Loucy (cell line): ENCODE results near the gene MRPS10.

Source experiments
- EZH2phosphoT487 ChIP-seq: fragments of 200-600 bp; IDR thresholded peaks from 2 replicates; pipeline ENCODE4 v1.6.1; 2018; ENCODE audit warnings: antibody characterized with exemption, mild to moderate bottlenecking, moderate library complexity, borderline replicate concordance
- TF ChIP-seq, protein P1 (sequence below): fragments of 200-600 bp; sonication (generic); conservative IDR thresholded peaks from 2 replicates; pipeline ENCODE4 v1.5.1; 2014; ENCODE audit warnings: mild to moderate bottlenecking, antibody characterized with exemption, low read length

DNA sequence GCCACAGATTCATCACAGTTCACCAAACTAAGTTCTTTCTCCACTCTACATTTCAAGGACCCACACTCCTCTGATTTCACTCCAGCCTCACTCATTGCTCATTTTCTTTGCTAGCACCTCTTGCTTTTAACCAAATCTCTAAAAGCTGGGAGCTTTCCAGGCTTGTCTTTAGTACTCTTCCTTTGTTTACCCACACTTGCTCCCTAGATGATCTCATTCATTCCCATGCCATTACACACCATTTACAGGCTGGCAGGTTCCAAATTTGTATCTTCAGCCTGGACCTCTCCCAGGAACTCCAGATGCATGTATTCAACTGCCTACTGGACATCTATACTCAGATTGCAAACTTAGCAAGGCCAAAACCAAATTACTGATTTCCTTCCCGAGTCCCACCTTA, 17.6 kb downstream of the MRPS10 start:
- TF ChIP-seq, protein P1, sequence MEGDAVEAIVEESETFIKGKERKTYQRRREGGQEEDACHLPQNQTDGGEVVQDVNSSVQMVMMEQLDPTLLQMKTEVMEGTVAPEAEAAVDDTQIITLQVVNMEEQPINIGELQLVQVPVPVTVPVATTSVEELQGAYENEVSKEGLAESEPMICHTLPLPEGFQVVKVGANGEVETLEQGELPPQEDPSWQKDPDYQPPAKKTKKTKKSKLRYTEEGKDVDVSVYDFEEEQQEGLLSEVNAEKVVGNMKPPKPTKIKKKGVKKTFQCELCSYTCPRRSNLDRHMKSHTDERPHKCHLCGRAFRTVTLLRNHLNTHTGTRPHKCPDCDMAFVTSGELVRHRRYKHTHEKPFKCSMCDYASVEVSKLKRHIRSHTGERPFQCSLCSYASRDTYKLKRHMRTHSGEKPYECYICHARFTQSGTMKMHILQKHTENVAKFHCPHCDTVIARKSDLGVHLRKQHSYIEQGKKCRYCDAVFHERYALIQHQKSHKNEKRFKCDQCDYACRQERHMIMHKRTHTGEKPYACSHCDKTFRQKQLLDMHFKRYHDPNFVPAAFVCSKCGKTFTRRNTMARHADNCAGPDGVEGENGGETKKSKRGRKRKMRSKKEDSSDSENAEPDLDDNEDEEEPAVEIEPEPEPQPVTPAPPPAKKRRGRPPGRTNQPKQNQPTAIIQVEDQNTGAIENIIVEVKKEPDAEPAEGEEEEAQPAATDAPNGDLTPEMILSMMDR, result no peak
- TF ChIP-seq EZH2phosphoT487, result no peak
